Activated T-cell treated with anti-CD3 and anti-CD28 coated beads, Interleukin-2, amount 50 U/mL, for 24 hours (primary cell): ENCODE results near the gene CRAT.

Experiments
- DNase-seq: peaks from one replicate; pipeline ENCODE4 v3.0.0-alpha.2; 2020
- H3K27ac Mint-ChIP-seq: 2 replicates; pipeline ENCODE4 v1.8.0; 2020; ENCODE audit warnings: mild to moderate bottlenecking, mixed read lengths
- H3K27me3 Mint-ChIP-seq: 2 replicates; pipeline ENCODE4 v1.8.0; 2020; ENCODE audit warnings: mixed read lengths
- H3K36me3 Mint-ChIP-seq: 2 replicates; pipeline ENCODE4 v1.8.0; 2020; ENCODE audit warnings: low read depth, mixed read lengths
- H3K4me1 Mint-ChIP-seq: 2 replicates; pipeline ENCODE4 v1.8.0; 2020; ENCODE audit warnings: low read depth, mixed read lengths
- H3K4me3 Mint-ChIP-seq: 2 replicates; pipeline ENCODE4 v1.8.0; 2020; ENCODE audit warnings: mild to moderate bottlenecking, moderate library complexity, mixed read lengths
- H3K9me3 Mint-ChIP-seq: 2 replicates; pipeline ENCODE4 v1.8.0; 2020; ENCODE audit warnings: mixed read lengths

CRAT gene

DNA sequence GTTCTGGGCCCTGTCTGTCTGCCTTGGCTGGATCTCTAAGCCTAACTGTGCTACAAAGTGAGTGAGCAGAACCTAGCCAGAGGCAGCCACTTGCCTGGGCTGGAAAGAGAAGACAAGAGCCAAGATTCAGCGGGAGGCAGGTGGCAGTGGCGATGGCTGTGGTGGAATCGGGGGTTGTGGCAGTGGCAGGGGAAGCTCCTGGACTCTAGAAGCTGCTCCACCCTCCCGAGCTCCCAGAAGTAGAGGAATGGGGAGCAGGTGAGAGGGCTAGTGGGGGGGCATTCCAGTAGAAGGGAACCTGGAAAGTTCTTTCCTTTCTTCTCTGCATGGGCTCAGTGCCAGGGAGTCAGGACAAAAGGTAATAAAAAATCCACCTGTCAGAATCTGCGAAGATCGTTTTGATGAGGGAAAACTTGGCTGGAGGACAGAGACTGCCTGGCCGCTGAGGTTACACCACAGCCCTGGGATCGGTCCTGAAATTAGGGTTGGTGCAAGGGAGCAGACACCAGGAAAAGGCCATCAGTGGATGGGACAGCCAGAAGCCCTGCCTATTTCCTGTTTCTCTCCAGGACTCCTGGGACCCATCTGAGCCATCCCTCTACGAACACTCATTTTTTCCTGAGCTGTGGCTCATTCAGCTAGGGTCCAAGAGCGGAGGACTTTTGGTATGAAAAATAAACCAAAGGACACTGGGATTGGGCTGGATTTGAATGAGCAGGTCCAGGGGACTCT, 1.6 kb downstream of the CRAT start:
- peaks cover 30% of the 10 kb centered on the region for H3K4me1 Mint-ChIP-seq
- H3K9me3 Mint-ChIP-seq = no peaks in the 10 kb centered on the region
- no peak overlapping the region for H3K27ac Mint-ChIP-seq
- H3K27me3 Mint-ChIP-seq = no peaks in the 10 kb centered on the region
- DNase-seq = no peak
- peak overlapping the region; percentile 97 for H3K4me3 Mint-ChIP-seq
- H3K36me3 Mint-ChIP-seq = peaks cover 15% of the 10 kb centered on the region

- no peak for DNase-seq
- Mint-ChIP-seq H3K4me1 (peaks cover 24% of the 10 kb centered on the region), H3K27me3 (no peaks in the 10 kb centered on the region), H3K9me3 (no peaks in the 10 kb centered on the region), H3K4me3 (no peak overlapping the region), H3K36me3 (peaks cover 13% of the 10 kb centered on the region), H3K27ac (no peak overlapping the region)
Measured at GRCh38 chr9:129108083-129108804, 2.3 kb downstream of the CRAT start.

DNA sequence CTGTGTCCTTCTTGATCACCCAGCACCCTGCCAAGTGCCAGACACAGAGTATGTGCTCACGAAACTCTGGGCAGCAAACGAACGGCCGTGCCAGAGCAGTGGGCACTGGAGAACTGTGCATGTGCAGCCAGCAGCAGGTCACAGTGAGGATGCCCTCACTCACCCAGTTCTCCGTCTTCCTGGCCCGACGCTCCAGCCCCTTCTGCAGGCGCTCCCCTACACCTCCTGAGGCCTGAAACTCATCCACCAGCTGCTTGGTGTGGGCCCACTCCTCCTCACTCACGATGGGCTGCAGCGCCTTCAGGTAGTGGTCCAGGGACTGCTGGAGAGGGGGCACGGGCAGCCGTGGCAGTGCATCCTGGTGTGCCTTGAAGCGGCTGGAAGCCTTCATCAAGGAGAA, 2.9 kb downstream of the CRAT start:
- no peak for DNase-seq
- no peaks in the 10 kb centered on the region for H3K9me3 Mint-ChIP-seq
- H3K27me3 Mint-ChIP-seq = no peaks in the 10 kb centered on the region
- H3K27ac Mint-ChIP-seq = no peak overlapping the region
- H3K36me3 Mint-ChIP-seq = peaks cover 13% of the 10 kb centered on the region
- H3K4me1 Mint-ChIP-seq = peaks cover 21% of the 10 kb centered on the region
- H3K4me3 Mint-ChIP-seq = no peak overlapping the region

- DNase-seq = no peak
- H3K27ac Mint-ChIP-seq = no peak overlapping the region
- peaks cover 12% of the 10 kb centered on the region for H3K4me1 Mint-ChIP-seq
- H3K9me3 Mint-ChIP-seq = no peaks in the 10 kb centered on the region
- no peaks in the 10 kb centered on the region for H3K27me3 Mint-ChIP-seq
- no peak overlapping the region for H3K4me3 Mint-ChIP-seq
- H3K36me3 Mint-ChIP-seq = peaks cover 3% of the 10 kb centered on the region
Measured at GRCh38 chr9:129105857-129106694, 4.5 kb downstream of the CRAT start.

GRCh38 chr9:129104051-129104450, 6.5 kb downstream of the CRAT start:
- Mint-ChIP-seq H3K36me3 (no peaks in the 10 kb centered on the region), H3K4me3 (no peak overlapping the region), H3K27me3 (no peaks in the 10 kb centered on the region), H3K27ac (no peak overlapping the region), H3K9me3 (no peaks in the 10 kb centered on the region), H3K4me1 (peaks cover 2% of the 10 kb centered on the region)
- no peak for DNase-seq

- Mint-ChIP-seq H3K9me3 (no peaks in the 10 kb centered on the region), H3K27me3 (no peaks in the 10 kb centered on the region), H3K36me3 (no peaks in the 10 kb centered on the region), H3K4me3 (no peak overlapping the region), H3K4me1 (no peaks in the 10 kb centered on the region), H3K27ac (no peak overlapping the region)
- DNase-seq = no peak
Measured at GRCh38 chr9:129103595-129103965, 7.0 kb downstream of the CRAT start.

DNA sequence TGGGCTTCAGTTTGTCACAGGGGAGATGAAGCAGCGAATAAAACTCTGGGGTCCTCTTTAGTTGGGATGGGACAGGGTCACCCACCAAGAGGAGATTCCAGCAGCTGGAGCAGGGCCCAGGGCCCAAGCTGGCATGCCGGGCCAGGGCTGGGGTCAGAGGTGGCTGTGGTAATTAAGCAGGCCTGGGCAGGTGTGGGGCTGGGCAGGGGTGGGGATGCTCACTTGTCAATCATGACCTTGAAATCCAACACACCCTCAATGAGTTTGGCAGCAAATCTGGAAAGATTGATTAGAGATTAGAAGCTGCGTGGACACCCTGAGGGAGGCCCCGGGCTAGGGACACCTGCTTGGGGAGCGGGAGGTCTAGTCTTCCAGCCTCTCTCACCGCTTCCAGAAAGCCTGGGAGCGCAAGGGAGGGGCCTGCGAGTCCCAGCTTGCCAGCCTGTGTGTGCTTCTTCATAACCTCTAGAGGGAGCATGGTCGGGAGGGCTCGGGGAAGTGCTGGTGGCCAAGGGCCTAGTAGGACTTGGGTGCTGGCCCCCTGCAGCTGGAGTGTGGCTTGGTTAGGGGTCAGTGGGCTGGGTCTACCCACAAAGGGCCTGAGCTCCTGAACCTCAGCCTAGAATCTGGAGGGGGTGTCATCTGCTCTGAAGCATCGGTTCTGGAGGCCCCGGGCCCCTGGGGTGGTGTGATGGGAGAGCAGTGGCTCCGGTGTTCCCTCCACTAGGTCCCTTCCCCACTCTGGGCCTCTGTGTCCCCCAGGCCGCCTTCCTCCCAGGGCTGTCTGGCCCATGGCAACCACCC, 7.6 kb downstream of the CRAT start:
- Mint-ChIP-seq H3K27ac (no peak overlapping the region), H3K36me3 (no peaks in the 10 kb centered on the region), H3K27me3 (no peaks in the 10 kb centered on the region), H3K4me3 (no peak overlapping the region), H3K9me3 (no peaks in the 10 kb centered on the region), H3K4me1 (no peaks in the 10 kb centered on the region)
- DNase-seq = peak; percentile 39

GRCh38 chr9:129102095-129102525, 8.5 kb downstream of the CRAT start:
- no peak for DNase-seq
- Mint-ChIP-seq H3K36me3 (peaks cover 3% of the 10 kb centered on the region), H3K27ac (no peak overlapping the region), H3K4me3 (no peak overlapping the region), H3K9me3 (no peaks in the 10 kb centered on the region), H3K4me1 (no peaks in the 10 kb centered on the region), H3K27me3 (no peaks in the 10 kb centered on the region)

DNA sequence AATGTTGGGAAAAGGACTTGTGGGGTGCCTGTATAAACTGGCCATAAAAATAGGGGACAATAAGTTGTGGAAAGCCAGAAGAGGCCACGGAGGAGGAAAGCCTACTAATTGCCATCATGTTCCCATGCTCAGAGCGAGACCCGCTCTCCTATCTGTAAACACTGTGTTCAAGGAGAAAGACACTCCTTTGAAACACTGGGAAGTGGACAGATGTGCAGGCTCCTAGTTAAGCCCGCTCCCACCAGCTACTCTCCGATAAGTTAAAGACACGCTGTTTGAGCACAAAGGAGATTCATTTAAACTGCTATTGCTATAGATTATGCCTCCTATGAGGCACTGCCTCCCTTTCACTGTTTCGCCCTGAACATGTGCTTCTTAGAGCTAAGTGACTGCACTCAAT, 9.3 kb downstream of the CRAT start:
- no peak overlapping the region for H3K27ac Mint-ChIP-seq
- no peak overlapping the region for H3K4me3 Mint-ChIP-seq

DNA sequence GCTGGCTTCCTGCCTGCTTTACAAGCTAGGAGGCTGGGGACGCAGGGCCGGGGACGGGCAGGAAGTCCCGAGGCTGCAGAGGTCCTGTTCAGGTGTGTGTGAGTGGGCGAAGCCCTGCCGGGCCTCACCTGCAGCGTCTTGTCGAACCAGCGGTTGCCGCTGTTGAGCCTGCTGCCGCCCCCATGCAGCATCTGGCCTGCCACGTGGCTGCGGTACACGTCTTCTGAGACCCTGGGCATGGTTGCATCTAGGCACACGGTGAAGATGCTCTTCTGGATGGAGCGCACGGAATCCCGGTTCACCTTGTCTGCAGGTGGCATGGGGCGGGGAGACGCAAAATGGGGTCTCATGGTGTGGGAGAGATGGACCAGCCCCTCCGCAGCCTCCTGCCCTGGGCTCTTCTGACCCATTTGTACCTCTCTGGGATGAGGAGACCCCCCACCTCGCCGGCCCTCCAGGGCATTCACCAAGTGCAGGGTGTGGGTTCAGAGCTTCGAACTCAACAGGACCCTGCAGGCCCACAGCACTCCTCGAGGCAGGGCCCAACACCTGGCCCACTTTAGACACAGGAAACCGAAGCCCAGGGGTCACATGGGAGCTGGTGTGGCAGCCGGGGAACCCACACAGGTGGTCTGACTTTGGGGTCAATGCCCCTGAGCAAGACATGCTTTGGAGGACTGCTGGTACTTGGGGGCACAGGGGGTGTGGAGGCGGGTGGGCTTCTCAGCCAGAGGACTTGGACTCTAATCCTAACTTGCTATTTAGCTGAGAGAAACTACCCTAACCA, 10.0 kb downstream of the CRAT start:
- Mint-ChIP-seq H3K36me3 (peaks cover 5% of the 10 kb centered on the region), H3K27ac (no peak overlapping the region), H3K27me3 (no peaks in the 10 kb centered on the region), H3K4me1 (no peaks in the 10 kb centered on the region), H3K4me3 (no peak overlapping the region), H3K9me3 (no peaks in the 10 kb centered on the region)
- no peak for DNase-seq

More for the DNA sequence above, 9.3 kb downstream of the CRAT start:
- DNase-seq = no peak
- Mint-ChIP-seq H3K9me3 (no peaks in the 10 kb centered on the region), H3K36me3 (peaks cover 3% of the 10 kb centered on the region), H3K27me3 (no peaks in the 10 kb centered on the region), H3K4me1 (no peaks in the 10 kb centered on the region)

- Mint-ChIP-seq H3K36me3 (peaks cover 5% of the 10 kb centered on the region), H3K9me3 (no peaks in the 10 kb centered on the region), H3K27me3 (no peaks in the 10 kb centered on the region), H3K27ac (no peak overlapping the region), H3K4me1 (no peaks in the 10 kb centered on the region), H3K4me3 (no peak overlapping the region)
- no peak for DNase-seq
Measured at GRCh38 chr9:129098328-129098727, 12.3 kb downstream of the CRAT start.

DNA sequence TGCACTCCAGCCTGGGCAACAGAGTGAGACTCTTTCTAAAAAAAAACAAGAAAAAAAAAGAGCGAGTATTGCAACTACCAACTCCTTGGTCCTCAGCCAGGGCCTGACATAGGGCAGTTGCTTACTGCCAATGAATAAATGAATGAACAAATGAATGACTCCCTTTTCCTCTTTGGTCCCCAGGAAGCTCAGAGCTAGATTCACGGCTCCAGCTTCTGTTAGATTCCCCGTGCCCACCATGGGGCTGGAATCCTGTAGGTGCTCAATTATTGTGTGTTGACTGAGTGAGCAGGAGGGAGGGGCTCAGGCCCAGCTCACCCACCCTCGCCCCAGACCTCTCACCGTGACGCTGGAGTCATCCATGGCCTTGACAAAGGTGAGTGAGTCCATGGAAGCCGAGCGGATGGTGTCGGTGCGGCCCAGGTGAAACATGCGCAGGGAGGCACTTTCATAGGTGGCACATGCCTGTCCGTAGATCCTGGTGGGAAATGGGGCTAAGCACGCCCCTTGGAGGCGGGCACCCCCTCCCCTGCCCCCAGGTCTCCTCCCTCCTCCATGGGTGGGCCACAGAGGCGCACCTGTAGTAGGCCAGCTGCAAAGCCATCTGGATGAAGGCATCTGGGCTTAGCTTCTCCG, 12.8 kb downstream of the CRAT start:
- Mint-ChIP-seq H3K27me3 (no peaks in the 10 kb centered on the region), H3K36me3 (peaks cover 5% of the 10 kb centered on the region), H3K9me3 (no peaks in the 10 kb centered on the region), H3K27ac (no peak overlapping the region), H3K4me3 (no peak overlapping the region), H3K4me1 (no peaks in the 10 kb centered on the region)
- DNase-seq = no peak

DNA sequence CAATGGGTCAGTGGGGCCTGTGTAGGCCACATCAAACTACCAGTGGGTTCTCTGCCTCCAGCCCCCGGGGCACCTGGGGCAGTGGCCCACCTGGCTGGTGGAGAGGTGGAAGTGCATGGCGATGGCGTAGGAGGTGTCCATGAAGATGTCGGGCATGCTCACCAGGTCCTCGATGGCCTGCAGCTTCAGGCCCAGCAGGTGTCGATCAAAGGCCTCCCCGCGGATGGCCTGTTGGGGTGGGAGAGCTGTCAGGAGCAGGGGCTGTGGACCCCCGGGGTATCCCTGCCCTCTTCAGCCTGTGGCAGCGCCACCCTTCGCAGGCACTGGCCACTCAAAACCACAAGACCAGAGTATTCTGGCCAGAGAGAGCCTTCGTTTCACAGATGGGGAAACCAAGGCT, 14.7 kb downstream of the CRAT start:
- no peak for DNase-seq
- no peaks in the 10 kb centered on the region for H3K4me1 Mint-ChIP-seq
- H3K36me3 Mint-ChIP-seq = peaks cover 9% of the 10 kb centered on the region
- H3K9me3 Mint-ChIP-seq = no peaks in the 10 kb centered on the region
- H3K27me3 Mint-ChIP-seq = no peaks in the 10 kb centered on the region
- no peak overlapping the region for H3K27ac Mint-ChIP-seq
- no peak overlapping the region for H3K4me3 Mint-ChIP-seq
